Measurements from ENCODE around the gene DIS3L2.

- TF ChIP-seq CHD1 (IDR thresholded peaks at IDR 0.05; ENCODE audit: low read depth, low read length) (no peak), JUN (IDR thresholded peaks at IDR 0.05; ENCODE audit: low read depth, low read length) (no peak), TEAD4 (IDR thresholded peaks at IDR 0.05; ENCODE audit: low read depth, low read length) (no peak), CTCF (IDR thresholded peaks at IDR 0.05; ENCODE audit: control extremely low read depth in 1 of 3, insufficient read depth in 1 of 3, low read depth in 1 of 3, low read length in 3 of 3) (no peak), TAF1 (IDR thresholded peaks at IDR 0.05; ENCODE audit: low read depth, low read length) (no peak)
Observed at GRCh38 chr2:232137356-232138147, 176.0 kb downstream of the DIS3L2 start.

Measured in H1 (cell line).